NCI-H2107 (cell line): ENCODE results near the gene RDM1.

ENCODE experiments used
- DNase-seq: peaks from one replicate; lab custom pipeline; 2025; lab: John Stamatoyannopoulos, UW

The RDM1 gene

DNA sequence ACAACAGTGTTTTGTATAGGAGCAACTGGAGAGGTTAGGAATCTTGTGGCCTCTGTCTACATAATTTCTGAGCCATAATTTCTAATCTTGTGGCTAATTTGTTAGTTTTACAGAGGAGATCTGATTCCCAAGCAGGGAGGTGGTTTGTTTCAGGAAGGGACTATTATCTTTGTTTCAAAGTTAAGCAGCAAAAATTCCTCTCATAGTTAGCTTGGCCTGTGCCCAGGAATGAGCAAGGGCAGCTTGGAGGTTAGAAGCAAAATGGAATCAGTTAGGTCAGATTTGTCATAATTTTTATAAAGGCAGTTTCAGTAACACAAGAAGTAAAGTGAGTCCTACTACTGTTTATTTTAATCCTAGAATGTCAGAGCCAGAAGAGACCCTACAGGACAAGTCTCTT, 2.0 kb upstream of the RDM1 start:
- DNase-seq = no peak

GRCh38 chr17:35931794-35932425, 1.3 kb upstream of the RDM1 start:
- DNase-seq = no peak

DNA sequence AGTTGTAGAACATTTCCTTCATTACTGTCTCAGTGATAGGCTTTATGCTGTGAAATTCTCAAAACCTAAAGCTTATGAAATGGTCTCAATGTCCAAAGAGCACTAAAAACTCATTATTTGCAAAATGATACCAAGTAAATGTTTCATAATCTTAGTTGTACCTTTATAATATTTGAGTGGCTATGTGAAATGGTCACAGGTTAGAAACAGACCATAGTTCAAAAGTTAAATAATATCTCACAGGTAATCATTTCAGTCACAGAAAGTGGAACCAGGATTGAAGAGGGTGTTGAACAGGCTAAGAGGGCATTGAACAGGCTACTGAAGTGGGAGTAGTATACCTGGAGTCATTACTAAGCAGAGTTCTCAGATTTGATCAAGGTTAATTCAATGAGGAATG, 2.9 kb downstream of the RDM1 start:
- no peak for DNase-seq

GRCh38 chr17:35923609-35924114, 6.9 kb downstream of the RDM1 start:
- DNase-seq = no peak

GRCh38 chr17:35920229-35920628, 10.3 kb downstream of the RDM1 start:
- DNase-seq = no peak

DNA sequence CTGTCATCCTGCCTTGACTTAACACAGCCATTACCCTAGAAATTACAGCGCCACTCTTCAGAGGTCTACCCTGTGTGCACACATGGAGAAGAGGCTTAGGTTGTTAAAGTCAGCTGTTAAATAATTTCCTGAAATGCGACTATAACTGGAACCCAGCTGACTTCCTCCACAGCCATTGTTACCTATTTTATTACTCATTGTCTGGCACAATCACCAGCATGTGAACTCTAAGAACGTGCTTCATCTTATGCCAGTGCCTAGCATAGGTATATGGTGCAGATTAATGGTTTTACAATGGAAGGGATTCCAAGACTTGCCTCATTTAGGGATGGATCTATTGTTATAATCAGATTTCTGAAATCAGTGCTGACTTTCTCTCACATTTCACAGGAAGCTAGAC, 11.9 kb downstream of the RDM1 start:
- DNase-seq = no peak

DNA sequence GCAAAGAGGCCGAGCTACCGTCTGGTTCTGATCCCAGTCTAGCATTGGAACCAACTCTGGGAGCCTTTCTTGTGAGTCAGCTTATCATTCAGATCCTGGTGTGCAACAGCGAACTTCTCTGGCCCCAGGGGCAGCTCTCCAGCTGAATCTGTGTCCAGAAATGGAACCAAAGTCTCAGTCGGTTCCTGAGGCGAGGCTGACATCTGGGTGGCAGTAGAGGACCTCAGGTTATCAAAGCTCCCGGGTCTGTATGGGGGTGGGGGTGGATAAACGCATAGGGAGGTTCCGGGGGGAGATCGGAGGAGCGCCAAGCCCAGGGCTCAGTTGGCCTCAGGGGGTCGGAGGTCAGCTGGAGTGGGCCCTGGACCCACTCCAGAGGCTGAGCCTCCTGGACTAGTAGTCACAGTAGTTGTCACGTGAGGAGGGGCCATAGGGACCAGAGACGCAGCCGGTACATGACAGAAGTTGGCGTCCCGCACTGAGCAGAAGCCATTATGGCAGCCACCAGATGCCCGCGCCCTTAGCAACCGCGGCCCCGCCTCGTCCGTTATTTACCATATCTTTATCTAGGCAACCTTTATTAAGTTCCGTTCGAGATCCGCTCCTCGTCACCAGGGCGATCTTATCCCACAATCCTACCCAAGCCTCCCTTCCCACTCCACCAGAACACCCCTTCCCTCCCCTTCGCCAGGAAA, 12.9 kb downstream of the RDM1 start:
- DNase-seq = no peak

DNA sequence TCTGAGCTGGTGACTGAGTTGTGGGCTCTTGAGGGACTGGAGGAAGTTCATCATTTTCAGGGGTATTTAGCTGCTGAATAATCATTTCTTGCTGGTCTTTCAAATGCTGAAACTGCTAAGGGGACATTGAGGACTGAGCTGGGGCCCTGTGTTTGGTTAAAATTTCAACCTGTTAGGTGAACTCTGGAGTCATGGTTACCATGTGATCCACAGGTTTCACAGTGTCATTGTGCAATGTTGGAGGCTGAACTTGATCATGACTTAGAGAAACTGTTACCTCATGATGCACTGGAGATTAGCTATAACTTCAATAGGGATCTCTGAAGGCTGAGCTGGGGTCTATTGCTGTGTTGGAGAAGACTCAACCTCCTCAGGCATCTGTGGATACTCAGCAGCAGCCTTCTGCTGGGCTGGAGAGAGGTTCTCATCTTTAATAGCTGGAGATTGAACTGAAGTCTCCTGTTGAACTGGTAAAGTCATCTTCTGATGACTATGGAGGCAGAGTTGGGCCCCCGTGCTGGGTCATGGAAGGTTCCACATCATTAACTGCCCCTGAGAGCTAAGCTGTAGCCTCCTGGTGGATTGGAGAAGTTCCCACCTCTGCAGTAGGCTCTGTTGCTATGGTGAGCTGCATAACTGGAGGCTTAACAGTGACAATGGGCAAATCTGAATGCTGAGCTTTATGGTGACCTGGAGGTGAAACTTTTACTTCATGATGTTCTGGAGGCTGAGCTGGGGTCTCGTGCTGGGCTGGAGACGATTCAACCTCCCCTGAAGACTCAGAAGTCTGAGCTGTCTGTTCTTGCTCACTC, 15.2 kb downstream of the RDM1 start:
- no peak for DNase-seq

GRCh38 chr17:35914354-35914753, 16.2 kb downstream of the RDM1 start:
- no peak for DNase-seq

DNA sequence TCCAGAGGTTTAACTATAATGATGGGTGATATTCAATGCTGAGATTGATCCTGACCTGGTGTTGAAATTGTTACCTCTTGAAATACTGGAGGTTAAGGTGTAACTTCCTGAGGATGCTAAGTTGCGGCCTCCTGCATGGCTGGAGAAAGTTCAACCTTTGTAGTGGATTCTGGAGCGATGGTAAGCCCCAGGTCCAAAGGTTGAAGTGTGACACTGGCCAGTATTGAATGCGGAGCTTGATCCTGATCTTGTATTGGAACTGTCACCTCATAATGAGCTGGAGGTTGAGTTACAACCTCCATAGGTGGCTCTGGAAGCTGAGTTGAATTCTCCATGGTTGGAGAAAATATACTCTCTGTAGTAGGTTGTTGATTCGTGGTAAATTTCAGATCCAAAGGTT, 17.0 kb downstream of the RDM1 start:
- DNase-seq = no peak

DNA sequence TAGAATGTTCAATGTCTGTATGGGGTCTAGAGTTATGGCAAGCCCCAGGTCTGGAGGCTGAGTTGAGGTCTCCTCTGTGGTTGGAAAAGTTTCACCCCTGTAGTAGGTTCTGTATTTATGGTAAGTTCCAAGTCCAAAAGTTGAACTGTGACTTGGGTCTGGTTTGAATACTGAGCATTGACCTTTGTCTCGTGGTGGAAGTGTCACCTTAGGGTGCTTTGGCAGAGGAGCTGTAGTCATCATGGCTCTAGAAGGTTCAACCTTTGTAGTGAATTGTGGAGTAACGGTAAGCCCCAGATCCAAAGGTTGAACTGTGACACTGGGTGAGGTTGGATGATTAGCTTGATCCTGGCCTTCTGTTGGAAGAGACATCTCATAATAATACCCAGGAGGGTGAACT, 17.6 kb downstream of the RDM1 start:
- DNase-seq = no peak

- no peak for DNase-seq
Measured at GRCh38 chr17:35912339-35912912, 18.1 kb downstream of the RDM1 start.

DNA sequence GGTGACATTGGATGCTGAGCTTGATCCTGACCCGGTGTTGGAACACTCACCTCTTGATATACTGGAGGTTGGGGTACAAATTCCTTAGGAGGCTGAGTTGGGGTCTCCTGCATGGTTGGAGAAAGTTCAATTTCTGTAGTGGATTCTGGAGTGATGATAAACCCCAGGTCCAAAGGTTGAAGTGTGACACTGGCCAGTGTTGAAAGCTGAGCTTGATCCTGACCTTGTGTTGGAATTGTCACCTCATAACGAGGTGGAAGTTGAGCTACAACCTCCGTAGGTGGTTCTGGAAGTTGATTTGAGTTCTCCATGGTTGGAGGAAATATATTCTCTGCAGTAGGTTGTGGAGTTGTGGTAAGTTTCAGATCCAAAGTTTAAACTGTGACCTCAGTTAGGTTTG, 21.2 kb downstream of the RDM1 start:
- DNase-seq = no peak

- DNase-seq = no peak
Measured at GRCh38 chr17:35907691-35908090, 22.9 kb downstream of the RDM1 start.

DNA sequence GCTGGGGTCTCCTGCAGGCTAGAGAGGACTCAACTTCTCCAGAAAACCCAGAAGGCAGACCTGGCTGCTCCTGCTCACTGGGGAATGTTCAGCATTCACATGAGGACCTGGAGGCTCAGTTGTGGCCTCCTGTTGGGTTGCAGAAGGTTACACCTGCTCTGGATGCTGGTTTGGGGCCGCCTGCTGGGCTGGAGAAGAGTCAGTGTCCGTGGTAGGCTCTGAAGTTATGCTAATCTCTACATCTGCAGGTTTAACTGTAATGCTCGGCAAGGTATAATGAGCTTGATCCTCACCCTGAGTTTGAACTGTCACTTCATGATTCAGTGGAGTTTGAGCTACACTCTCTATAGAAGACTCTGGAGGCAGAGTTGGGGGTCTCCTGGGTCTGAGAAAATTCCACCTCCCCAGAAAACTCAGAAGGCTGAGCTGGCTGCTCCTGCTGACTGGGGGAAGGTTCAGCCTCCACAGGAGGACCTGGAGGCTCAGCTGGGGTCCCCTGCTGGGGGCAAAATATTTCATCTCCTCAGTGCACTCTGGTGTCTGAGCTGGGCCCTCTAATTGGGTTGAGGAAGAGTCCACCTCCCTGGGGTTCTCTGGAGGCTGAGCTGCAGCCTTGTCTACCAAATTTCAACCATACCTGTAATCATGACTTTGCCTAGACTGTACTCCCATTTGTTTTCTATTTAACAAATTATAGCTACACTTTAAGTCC, 23.5 kb downstream of the RDM1 start:
- no peak for DNase-seq

DNA sequence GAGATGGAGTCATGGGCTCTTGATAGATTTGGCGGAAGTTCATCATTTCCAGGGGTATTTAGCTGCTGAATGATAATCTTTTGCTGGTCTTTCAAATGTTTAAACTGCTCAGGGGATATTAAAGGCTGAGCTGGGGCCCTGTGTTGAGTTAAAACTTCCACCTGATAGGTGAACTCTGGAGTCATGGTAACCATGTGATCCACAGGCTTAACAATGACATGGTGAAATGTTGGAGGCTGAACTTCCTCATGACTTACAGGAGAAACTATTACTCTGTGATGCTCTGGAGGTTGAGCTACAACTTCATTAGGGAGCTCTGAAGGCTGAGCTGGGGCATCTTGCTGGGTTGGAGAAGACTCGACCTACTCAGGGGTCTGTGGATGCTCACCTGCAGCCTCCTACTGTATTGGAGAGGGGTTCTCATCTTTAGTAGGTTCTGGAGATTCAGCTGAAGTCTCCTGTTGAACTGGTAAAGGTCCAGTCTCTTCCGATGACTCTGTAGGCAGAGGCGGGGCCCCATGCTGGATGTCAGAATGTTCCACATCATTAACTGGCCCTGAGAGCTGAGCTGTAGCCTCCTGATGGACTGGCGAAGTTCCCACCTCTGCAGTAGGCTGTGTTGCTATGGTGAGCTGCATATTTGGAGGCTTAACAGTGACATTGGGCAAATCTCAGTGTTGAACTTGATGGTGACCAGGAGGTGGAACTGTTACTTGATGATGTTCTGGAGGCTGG, 24.2 kb downstream of the RDM1 start:
- DNase-seq = no peak

- no peak for DNase-seq
Measured at GRCh38 chr17:35903451-35903850, 27.1 kb downstream of the RDM1 start.

DNA sequence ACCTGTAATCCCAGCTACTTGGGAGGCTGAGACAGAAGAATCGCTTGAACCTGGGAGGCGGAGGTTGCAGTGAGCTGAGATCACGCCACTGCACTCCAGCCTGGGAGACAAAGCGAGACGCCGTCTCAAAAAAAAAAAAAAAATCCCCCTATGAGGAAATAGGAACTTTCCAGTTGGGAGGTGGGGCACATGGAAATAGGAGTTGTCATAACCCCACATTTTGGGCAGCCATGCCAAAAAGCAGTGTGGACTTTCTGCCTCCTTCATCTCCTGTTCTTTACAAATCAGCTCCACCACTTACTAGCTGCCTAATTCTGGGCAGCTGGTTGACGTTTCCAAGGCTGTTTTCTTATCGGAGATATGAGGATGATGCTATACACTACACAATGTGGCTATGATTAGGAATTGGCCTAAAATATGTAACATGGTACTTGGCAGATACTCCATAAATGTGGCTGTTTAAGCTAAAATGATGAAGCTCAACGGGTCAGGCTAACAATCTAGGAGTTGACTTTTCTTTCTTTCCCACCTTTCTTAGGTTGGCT, 28.9 kb downstream of the RDM1 start:
- DNase-seq = no peak

- DNase-seq = no peak
Measured at GRCh38 chr17:35900708-35901480, 29.7 kb downstream of the RDM1 start.

DNA sequence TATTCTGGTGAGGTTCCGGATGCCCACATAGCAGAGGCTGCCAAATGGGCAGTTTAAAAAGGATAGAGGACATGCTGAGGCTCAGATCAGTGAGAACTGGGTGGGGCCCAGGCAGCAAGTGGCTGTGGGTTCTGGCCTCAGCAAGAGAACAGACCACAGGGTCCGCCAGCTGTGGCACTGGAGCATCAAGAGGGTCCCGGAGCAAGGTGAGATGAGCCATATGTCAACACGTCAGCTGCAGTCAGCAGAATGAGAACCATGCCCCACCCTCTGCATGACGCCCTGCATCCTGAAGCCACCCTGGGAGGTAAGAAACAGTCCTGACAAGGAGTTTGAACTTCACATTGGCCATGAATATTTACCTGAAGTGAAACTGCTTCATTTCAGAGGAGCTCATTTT, 30.3 kb downstream of the RDM1 start:
- DNase-seq = no peak
